Forelimb muscle (tissue), 1 donor: ENCODE data around the gene RASSF5. TPM values are rescaled to one million over a fixed set of nuclear protein-coding genes. Genes with fewer than 3 reads are reported as not detected.

Experiments
- DNase-seq: peaks from one replicate; pipeline ENCODE4 v3.0.0-alpha.2; 2013; ENCODE audit warnings: low read depth
- polyA plus RNA-seq: library from polyadenylated mRNA; unstranded; fragments of 120-200 nt; gene quantifications from one replicate; pipeline ENCODE4 v1.2.1, GENCODE V29; 2013; ENCODE audit not compliant: insufficient read length

RASSF5 gene
- polyA plus RNA-seq = 7.1 TPM

GRCh38 chr1:206507284-206508129, at the start of gene RASSF5:
TSS of gene RASSF5 (plus strand) at chr1:206507531. CDS start at chr1:206507603, 72 bp downstream.
- DNase-seq = no peak

- no peak for DNase-seq
Measured at GRCh38 chr1:206459703-206460102, 47.6 kb upstream of the RASSF5 start.

- DNase-seq = no peak
Measured at GRCh38 chr1:206460836-206461426, 46.4 kb upstream of the RASSF5 start.

- no peak for DNase-seq
Measured at GRCh38 chr1:206461602-206462455, 45.5 kb upstream of the RASSF5 start.

- no peak for DNase-seq
Measured at GRCh38 chr1:206463137-206463536, 44.2 kb upstream of the RASSF5 start.

GRCh38 chr1:206463911-206464310, 43.4 kb upstream of the RASSF5 start:
- no peak for DNase-seq

GRCh38 chr1:206464456-206464964, 42.8 kb upstream of the RASSF5 start:
- DNase-seq = no peak

- DNase-seq = no peak
Measured at GRCh38 chr1:206465951-206466350, 41.4 kb upstream of the RASSF5 start.

GRCh38 chr1:206466840-206467649, 40.3 kb upstream of the RASSF5 start:
- DNase-seq = no peak

GRCh38 chr1:206467915-206468314, 39.4 kb upstream of the RASSF5 start:
- no peak for DNase-seq

- DNase-seq = no peak
Measured at GRCh38 chr1:206468571-206468970, 38.8 kb upstream of the RASSF5 start.

GRCh38 chr1:206469411-206469932, 37.9 kb upstream of the RASSF5 start:
- DNase-seq = no peak

- no peak for DNase-seq
Measured at GRCh38 chr1:206469933-206470691, 37.2 kb upstream of the RASSF5 start, which contains the start of gene IKBKE. TSS of gene IKBKE (plus strand) at chr1:206470476. CDS start at chr1:206473228, 2,752 bp downstream.

- DNase-seq = no peak
Measured at GRCh38 chr1:206470692-206471414, 36.5 kb upstream of the RASSF5 start.

GRCh38 chr1:206471415-206471801, 35.9 kb upstream of the RASSF5 start:
- DNase-seq = no peak

GRCh38 chr1:206472024-206472423, 35.3 kb upstream of the RASSF5 start:
- no peak for DNase-seq

- no peak for DNase-seq
Measured at GRCh38 chr1:206472454-206472853, 34.9 kb upstream of the RASSF5 start.

GRCh38 chr1:206472886-206473285, 34.4 kb upstream of the RASSF5 start:
- no peak for DNase-seq

- DNase-seq = no peak
Measured at GRCh38 chr1:206476058-206476457, 31.3 kb upstream of the RASSF5 start.
